Mammary epithelial cell (primary cell): ENCODE data around the gene PARP9.

Experiments
- CTCF ChIP-seq, 2 donors: IDR thresholded peaks in 1 of 2; conservative IDR thresholded peaks in 1 of 2; 2 replicates each; pipeline ENCODE4 v1.5.1; 2011 to 2012; ENCODE audit warnings: inconsistent platforms in 2 of 2, low read length in 2 of 2, mild to moderate bottlenecking in 2 of 2, control low read depth in 1 of 2, low read depth in 1 of 2; ENCODE audit not compliant: insufficient read depth in 1 of 2; ENCODE audit errors: extremely low read depth in 1 of 2
- EZH2 ChIP-seq: IDR thresholded peaks from 2 replicates; pipeline ENCODE4 v1.6.1; 2012; ENCODE audit warnings: low read length, inconsistent platforms, borderline replicate concordance

- TF ChIP-seq CTCF (conservative IDR thresholded peaks at IDR 0.05 in 1 of 2, IDR thresholded peaks at IDR 0.05 in 1 of 2; ENCODE audit: extremely low read depth in 1 of 2, insufficient read depth in 1 of 2, low read depth in 1 of 2, low read length in 2 of 2) (no peak), EZH2 (no peak)
Measured at GRCh38 chr3:122587572-122587971, 23.5 kb upstream of the PARP9 start.
